Liver (tissue), 9 donors: ENCODE measurements around the gene DEGS1. TPM values are rescaled to one million over a fixed set of nuclear protein-coding genes. Genes with fewer than 3 reads are reported as not detected.

Experiments
- DNase-seq: peaks from one replicate; pipeline ENCODE4 v3.0.0-alpha.2; 2017; ENCODE audit warnings: low spot score
- H3K27ac ChIP-seq, 2 donors: one replicate each; pipeline ENCODE4 v1.7.0; 2013; ENCODE audit warnings: inconsistent platforms in 2 of 2, low read length in 2 of 2, control low read depth in 1 of 2, low read depth in 1 of 2, mild to moderate bottlenecking in 1 of 2
- H3K27me3 ChIP-seq, 4 donors: one replicate each; pipeline versions ENCODE4 v1.6.1 to v1.7.0; 2013; ENCODE audit warnings: low read length in 3 of 4, inconsistent platforms in 1 of 4, mild to moderate bottlenecking in 1 of 4, moderate library complexity in 1 of 4; ENCODE audit not compliant: control insufficient read depth in 4 of 4, insufficient read depth in 4 of 4
- H3K36me3 ChIP-seq, 4 donors: one replicate each; pipeline versions ENCODE4 v1.6.1 to v1.7.0; 2013; ENCODE audit warnings: low read length in 3 of 4, mild to moderate bottlenecking in 3 of 4, low read depth in 1 of 4, moderate library complexity in 1 of 4; ENCODE audit not compliant: control insufficient read depth in 4 of 4, insufficient read depth in 3 of 4
- H3K4me1 ChIP-seq, 4 donors: one replicate each; pipeline versions ENCODE4 v1.6.1 to v1.7.0; 2013; ENCODE audit warnings: low read length in 3 of 4, mild to moderate bottlenecking in 3 of 4, moderate library complexity in 1 of 4; ENCODE audit not compliant: control insufficient read depth in 4 of 4, insufficient read depth in 4 of 4
- H3K4me3 ChIP-seq, 3 donors: one replicate each; pipeline versions ENCODE4 v1.6.1 to v1.7.0; 2013; ENCODE audit warnings: low read length in 3 of 3, control low read depth in 1 of 3, low read depth in 1 of 3, mild to moderate bottlenecking in 1 of 3
- H3K9ac ChIP-seq, 2 donors: one replicate each; pipeline ENCODE4 v1.7.0; 2013; ENCODE audit warnings: low read length in 2 of 2, mild to moderate bottlenecking in 2 of 2, moderate library complexity in 2 of 2, control low read depth in 1 of 2, low read depth in 1 of 2
- H3K9me3 ChIP-seq, 4 donors: one replicate each; pipeline versions ENCODE4 v1.6.1 to v1.7.0; 2013; ENCODE audit warnings: low read length in 3 of 4; ENCODE audit not compliant: control insufficient read depth in 4 of 4
- ATF3 ChIP-seq: IDR thresholded peaks from 2 replicates; pipeline ENCODE4 v1.6.1; 2016; ENCODE audit warnings: antibody characterized with exemption
- CTCF ChIP-seq: fragments of 150-350 bp; IDR thresholded peaks from 2 replicates; pipeline ENCODE4 v1.5.1; 2017; ENCODE audit warnings: improper control_type of control experiment, low read depth, low read length; ENCODE audit not compliant: missing input control
- EGR1 ChIP-seq, 2 donors: IDR thresholded peaks; 2 replicates each; pipeline ENCODE4 v1.6.1; 2016 to 2018; ENCODE audit warnings: antibody characterized with exemption in 2 of 2, low read depth in 2 of 2
- FOXA1 ChIP-seq: IDR thresholded peaks from 2 replicates; pipeline ENCODE4 v1.6.1; 2016; ENCODE audit warnings: antibody characterized with exemption
- FOXA2 ChIP-seq: IDR thresholded peaks from 2 replicates; pipeline ENCODE4 v1.6.1; 2016; ENCODE audit warnings: antibody characterized with exemption
- GABPA ChIP-seq, 2 donors: IDR thresholded peaks in 1 of 2; conservative IDR thresholded peaks in 1 of 2; 2 replicates each; pipeline ENCODE4 v1.6.1; 2016; ENCODE audit warnings: antibody characterized with exemption in 2 of 2, mild to moderate bottlenecking in 1 of 2, moderate library complexity in 1 of 2
- HNF4A ChIP-seq, 2 donors: conservative IDR thresholded peaks; 2 replicates each; pipeline ENCODE4 v1.6.1; 2016; ENCODE audit warnings: antibody characterized with exemption in 2 of 2, mild to moderate bottlenecking in 2 of 2
- HNF4G ChIP-seq: IDR thresholded peaks from 2 replicates; pipeline ENCODE4 v1.6.1; 2016; ENCODE audit warnings: antibody characterized with exemption
- JUND ChIP-seq, 2 donors: IDR thresholded peaks; 2 replicates each; pipeline ENCODE4 v1.6.1; 2016; ENCODE audit warnings: antibody characterized with exemption in 2 of 2
- MAX ChIP-seq: IDR thresholded peaks from 2 replicates; pipeline ENCODE4 v1.6.1; 2016; ENCODE audit warnings: antibody characterized with exemption
- NR2F2 ChIP-seq: IDR thresholded peaks from 2 replicates; pipeline ENCODE4 v1.6.1; 2016; ENCODE audit warnings: antibody characterized with exemption
- RAD21 ChIP-seq, 2 donors: IDR thresholded peaks; 2 replicates each; pipeline ENCODE4 v1.6.1; 2016; ENCODE audit warnings: antibody characterized with exemption in 2 of 2, mild to moderate bottlenecking in 2 of 2
- REST ChIP-seq: IDR thresholded peaks from 2 replicates; pipeline ENCODE4 v1.6.1; 2016; ENCODE audit warnings: antibody characterized with exemption, mild to moderate bottlenecking
- RXRA ChIP-seq, 2 donors: IDR thresholded peaks; 2 replicates each; pipeline ENCODE4 v1.6.1; 2017 to 2018; ENCODE audit warnings: antibody characterized with exemption in 2 of 2, mild to moderate bottlenecking in 1 of 2
- SP1 ChIP-seq: IDR thresholded peaks from 2 replicates; pipeline ENCODE4 v1.6.1; 2018; ENCODE audit warnings: antibody characterized with exemption, mild to moderate bottlenecking
- TAF1 ChIP-seq: conservative IDR thresholded peaks from 2 replicates; pipeline ENCODE4 v1.6.1; 2016; ENCODE audit warnings: antibody characterized with exemption, mild to moderate bottlenecking
- YY1 ChIP-seq: IDR thresholded peaks from 2 replicates; pipeline ENCODE4 v1.6.1; 2016; ENCODE audit warnings: antibody characterized with exemption, mild to moderate bottlenecking
- ZBTB33 ChIP-seq: IDR thresholded peaks from 2 replicates; pipeline ENCODE4 v1.6.1; 2016; ENCODE audit warnings: antibody characterized with exemption
- WGBS: extraction: QIAGEN DNeasy Blood & Tissue Kit; methylation state at CpG from one replicate; pipeline ENCODE4 v1.1.7; 2013; 5-methylcytosine and 5-hydroxymethylcytosine counted together
- polyA plus RNA-seq, 2 donors: library from polyadenylated mRNA; stranded (reverse) in 1 of 2; unstranded in 1 of 2; fragments of 200-250 nt in 1 of 2; fragments of >200 nt in 1 of 2; fragmentation: Nextera tagmentation in 1 of 2; extraction: Ambion mirVana in 1 of 2; gene quantifications; one replicate each; pipeline versions ENCODE4 v1.2.1 to v1.2.3, GENCODE V29; 2013 to 2015
- total RNA-seq, 2 donors: library from RNA; depleted of rRNA; stranded (reverse); fragments of >200 nt; gene quantifications; one replicate each; pipeline ENCODE4 v1.2.3, GENCODE V29; 2014
- donor health status: healthy.
- donor health status: healthy.
- donor health status: healthy.
- donor health status: healthy.
- donor health status: healthy.

The DEGS1 gene
- total and polyA plus RNA-seq, 4 donors = 21.7 to 26.7 (median 22.6) TPM

- DNase-seq = no peak
- H3K27me3 ChIP-seq = no peaks in the 10 kb centered on the region
- WGBS = 95% methylated on average over 6 of the region's 6 CpGs
- peaks cover 6 to 26% (median 14%) of the 10 kb centered on the region in 4 donors for H3K36me3 ChIP-seq
- no peaks in the 10 kb centered on the region for H3K4me1 ChIP-seq
- no peak for TF ChIP-seq RAD21 (IDR thresholded peaks at IDR 0.05)
- no peak for TF ChIP-seq REST
- TF ChIP-seq RXRA (IDR thresholded peaks at IDR 0.05) = no peak
- no peak for TF ChIP-seq YY1
- no peak for TF ChIP-seq SP1
- TF ChIP-seq EGR1 (IDR thresholded peaks at IDR 0.05; ENCODE audit: low read depth in 2 of 2) = no peak
- no peak for TF ChIP-seq JUND (IDR thresholded peaks at IDR 0.05)
- no peak for TF ChIP-seq FOXA2
- TF ChIP-seq MAX = no peak
- no peak for TF ChIP-seq CTCF
- TF ChIP-seq HNF4A (conservative IDR thresholded peaks at IDR 0.05) = no peak
- no peak for TF ChIP-seq NR2F2
- no peak for TF ChIP-seq FOXA1
- no peak for TF ChIP-seq TAF1
- TF ChIP-seq ATF3 = no peak
- no peak for TF ChIP-seq ZBTB33
- no peak for TF ChIP-seq HNF4G
- TF ChIP-seq GABPA (IDR thresholded peaks at IDR 0.05 in 1 of 2, conservative IDR thresholded peaks at IDR 0.05 in 1 of 2) = no peak
- H3K4me3 ChIP-seq = no peak overlapping the region
- H3K9me3 ChIP-seq = no peaks in the 10 kb centered on the region
- H3K9ac ChIP-seq = no peak overlapping the region
- no peak overlapping the region for H3K27ac ChIP-seq
Observed at GRCh38 chr1:224226849-224227502, 43.9 kb downstream of the DEGS1 start.
